Kidney (tissue), 14 donors: ENCODE measurements around the gene GP1BA. TPM values are rescaled to one million over a fixed set of nuclear protein-coding genes. Genes with fewer than 3 reads are reported as not detected.

Experiments
- DNase-seq, 5 donors: peaks; one replicate each; pipeline ENCODE4 v3.0.0-alpha.2; 2013 to 2020
- FAIRE-seq: peaks from 2 replicates; lab custom pipeline; 2012; peaks lifted over from hg19 to GRCh38; lab: Jason Lieb, UNC
- H3K27ac ChIP-seq, 2 donors: one replicate each; pipeline ENCODE4 v1.7.0; 2013; ENCODE audit warnings: low read depth in 2 of 2, low read length in 2 of 2, inconsistent platforms in 1 of 2
- H3K27me3 ChIP-seq: one replicate; pipeline ENCODE4 v1.7.1; 2013; ENCODE audit warnings: low read length, inconsistent platforms; ENCODE audit not compliant: control insufficient read depth, insufficient read depth
- H3K36me3 ChIP-seq, 3 donors: one replicate each; pipeline versions ENCODE4 v1.7.0 to v1.7.1; 2013; ENCODE audit warnings: low read length in 3 of 3, control low read depth in 1 of 3, inconsistent platforms in 1 of 3; ENCODE audit not compliant: insufficient read depth in 3 of 3, control insufficient read depth in 2 of 3
- H3K4me1 ChIP-seq, 3 donors: one replicate each; pipeline versions ENCODE4 v1.7.0 to v1.7.1; 2013; ENCODE audit warnings: low read length in 3 of 3, inconsistent platforms in 1 of 3, low read depth in 1 of 3; ENCODE audit not compliant: control insufficient read depth in 2 of 3, insufficient read depth in 2 of 3
- H3K4me3 ChIP-seq, 3 donors: one replicate each; pipeline versions ENCODE4 v1.7.0 to v1.8.1; 2013; ENCODE audit warnings: low read length in 3 of 3, control low read depth in 1 of 3, inconsistent platforms in 1 of 3
- H3K9ac ChIP-seq, 3 donors: one replicate each; pipeline versions ENCODE4 v1.7.0 to v1.7.1; 2013; ENCODE audit warnings: low read length in 3 of 3, control low read depth in 1 of 3, inconsistent platforms in 1 of 3
- H3K9me3 ChIP-seq, 3 donors: one replicate each; pipeline versions ENCODE4 v1.7.0 to v1.7.1; 2013; ENCODE audit warnings: low read length in 3 of 3, control low read depth in 1 of 3, inconsistent platforms in 1 of 3; ENCODE audit not compliant: control insufficient read depth in 2 of 3, insufficient read depth in 1 of 3
- CTCF ChIP-seq: IDR thresholded peaks from 3 replicates; pipeline ENCODE4 v1.5.1; 2012; ENCODE audit warnings: mild to moderate bottlenecking, moderate library complexity, borderline replicate concordance; ENCODE audit not compliant: insufficient read depth; ENCODE audit errors: extremely low read depth
- intact Hi-C: fragments of 100-400 bp; cut with DNase I; formaldehyde crosslinking; loops from one replicate; pipeline ENCODE4 v1.11.1; 2022
- polyA plus RNA-seq: library from polyadenylated mRNA; stranded (reverse); fragments of 350-450 nt; fragmentation: Illumina TruSeq; extraction: RNeasy Lipid Tissue Mini Kit (QIAGEN cat#74804); gene quantifications from one replicate; pipeline ENCODE4 v1.2.3, GENCODE V29; 2014; ENCODE audit warnings: low read depth, low replicate concordance; ENCODE audit not compliant: insufficient read depth
- total RNA-seq: library from RNA; stranded (reverse); fragmentation: NEBNext Ultra II Directional; extraction: Animal tissue kit (Norgen Biotek cat#: 25700); gene quantifications from one replicate; pipeline ENCODE4 v1.2.1, GENCODE V29; 2021
- donor health status: control.
- donor health status: control.
- donor health status: control.
- donor health status: control.
- donor health status: control.
- donor health status: DM: yes; HTN: yes; CAD: no.
- donor health status: Normal renal cell carcinoma (clear cell type).

Gene GP1BA
- total and polyA plus RNA-seq, 2 donors from 2014 or later: not detected

GRCh38 chr17:4970273-4970672, 38.2 kb downstream of the GP1BA start:
- Histone ChIP-seq H3K27ac (peak overlapping the region in 1 of 2 donors; percentile 46), H3K9ac (no peak overlapping the region), H3K9me3 (no peaks in the 10 kb centered on the region), H3K27me3 (no peaks in the 10 kb centered on the region), H3K4me3 (peak overlapping the region in 1 of 3 donors; percentile 99), H3K4me1 (peaks cover 3 to 31% (median 4%) of the 10 kb centered on the region in 3 donors), H3K36me3 (peaks cover 0 to 13% (median 12%) of the 10 kb centered on the region in 3 donors)
- intact Hi-C loops: no loop called here
- no peak for FAIRE-seq
- no peak for TF ChIP-seq CTCF
- DNase-seq: peak in 1 of 5 donors; percentile 59

- no peak for FAIRE-seq
- no peaks in the 10 kb centered on the region for H3K27me3 ChIP-seq
- H3K9me3 ChIP-seq: no peaks in the 10 kb centered on the region
- intact Hi-C loops: no loop called here
- H3K4me3 ChIP-seq: no peak overlapping the region
- no peak overlapping the region for H3K9ac ChIP-seq
- peak in 1 of 5 donors; percentile 26 for DNase-seq
- H3K36me3 ChIP-seq: peaks cover 0 to 17% (median 13%) of the 10 kb centered on the region in 3 donors
- H3K27ac ChIP-seq: no peak overlapping the region
- no peak for TF ChIP-seq CTCF
- peaks cover 3 to 25% (median 4%) of the 10 kb centered on the region in 3 donors for H3K4me1 ChIP-seq
These were observed 39.7 kb downstream of the GP1BA start for GRCh38 chr17:4971826-4972225.

DNA sequence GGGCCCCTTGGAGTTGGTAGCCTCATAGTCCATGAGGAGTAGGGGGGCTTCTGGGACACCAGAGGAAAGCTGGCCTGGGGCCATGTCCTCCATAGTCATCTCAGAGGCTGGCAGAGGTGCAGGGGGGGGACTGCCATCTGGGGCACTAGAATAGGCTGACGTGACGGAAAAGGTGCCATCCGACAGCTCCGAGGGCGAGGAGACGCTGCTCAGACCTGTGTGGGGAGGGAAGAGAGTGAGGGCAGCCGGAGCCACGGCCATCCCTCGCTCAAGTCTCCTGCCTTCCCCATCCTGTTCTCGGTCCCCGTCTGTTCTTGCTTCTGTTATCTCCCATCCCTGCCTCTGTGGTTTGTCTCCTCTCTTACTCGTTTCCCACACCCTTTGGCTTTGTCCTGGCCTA, 40.2 kb downstream of the GP1BA start:
- H3K36me3 ChIP-seq: peaks cover 0 to 22% (median 15%) of the 10 kb centered on the region in 3 donors
- FAIRE-seq: no peak
- peak in 1 of 5 donors; percentile 66 for DNase-seq
- peaks cover 3 to 25% (median 4%) of the 10 kb centered on the region in 3 donors for H3K4me1 ChIP-seq
- H3K4me3 ChIP-seq: no peak overlapping the region
- no peak for TF ChIP-seq CTCF
- no peaks in the 10 kb centered on the region for H3K27me3 ChIP-seq
- H3K9me3 ChIP-seq: no peaks in the 10 kb centered on the region
- intact Hi-C loops: no loop called here
- no peak overlapping the region for H3K27ac ChIP-seq
- no peak overlapping the region for H3K9ac ChIP-seq

GRCh38 chr17:4972752-4973151, 40.7 kb downstream of the GP1BA start:
- DNase-seq (peak in 1 of 5 donors; percentile 65), FAIRE-seq (no peak)
- no peak for TF ChIP-seq CTCF
- intact Hi-C loops: no loop called here
- Histone ChIP-seq H3K27ac (no peak overlapping the region), H3K9me3 (no peaks in the 10 kb centered on the region), H3K9ac (no peak overlapping the region), H3K4me1 (peaks cover 3 to 25% (median 4%) of the 10 kb centered on the region in 3 donors), H3K4me3 (no peak overlapping the region), H3K27me3 (no peaks in the 10 kb centered on the region), H3K36me3 (peaks cover 0 to 26% (median 19%) of the 10 kb centered on the region in 3 donors)
